ENCODE data around the gene GUCY2D. TPM values are rescaled to one million over a fixed set of nuclear protein-coding genes. Genes with fewer than 3 reads are reported as not detected.

The GUCY2D gene
- polyA plus RNA-seq, 1 donor from 2014 or later = 0.07 TPM

DNA sequence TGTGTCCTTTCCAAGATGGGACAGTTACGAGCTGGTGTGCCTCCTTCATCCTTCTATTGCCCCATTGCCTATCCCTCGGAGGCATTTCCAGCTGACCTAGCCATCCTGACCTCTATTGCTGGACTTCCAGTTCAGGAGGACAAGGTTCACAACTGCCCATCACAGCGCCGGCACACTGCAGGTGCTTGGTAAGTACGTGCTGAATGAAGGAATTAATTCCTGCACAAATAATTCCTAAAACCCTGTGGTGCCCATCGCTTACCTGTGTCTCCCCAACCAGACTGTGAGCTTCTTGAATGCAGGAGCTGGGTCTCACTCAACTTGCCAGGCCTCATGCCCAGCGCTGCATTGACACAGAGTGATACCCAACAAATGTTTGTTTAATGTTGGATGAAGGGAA, 49.4 kb downstream of the GUCY2D start:
- no peak for TF ChIP-seq TAF1 (IDR thresholded peaks at IDR 0.05; ENCODE audit: low read depth)
- TF ChIP-seq, protein P1, sequence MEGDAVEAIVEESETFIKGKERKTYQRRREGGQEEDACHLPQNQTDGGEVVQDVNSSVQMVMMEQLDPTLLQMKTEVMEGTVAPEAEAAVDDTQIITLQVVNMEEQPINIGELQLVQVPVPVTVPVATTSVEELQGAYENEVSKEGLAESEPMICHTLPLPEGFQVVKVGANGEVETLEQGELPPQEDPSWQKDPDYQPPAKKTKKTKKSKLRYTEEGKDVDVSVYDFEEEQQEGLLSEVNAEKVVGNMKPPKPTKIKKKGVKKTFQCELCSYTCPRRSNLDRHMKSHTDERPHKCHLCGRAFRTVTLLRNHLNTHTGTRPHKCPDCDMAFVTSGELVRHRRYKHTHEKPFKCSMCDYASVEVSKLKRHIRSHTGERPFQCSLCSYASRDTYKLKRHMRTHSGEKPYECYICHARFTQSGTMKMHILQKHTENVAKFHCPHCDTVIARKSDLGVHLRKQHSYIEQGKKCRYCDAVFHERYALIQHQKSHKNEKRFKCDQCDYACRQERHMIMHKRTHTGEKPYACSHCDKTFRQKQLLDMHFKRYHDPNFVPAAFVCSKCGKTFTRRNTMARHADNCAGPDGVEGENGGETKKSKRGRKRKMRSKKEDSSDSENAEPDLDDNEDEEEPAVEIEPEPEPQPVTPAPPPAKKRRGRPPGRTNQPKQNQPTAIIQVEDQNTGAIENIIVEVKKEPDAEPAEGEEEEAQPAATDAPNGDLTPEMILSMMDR (IDR thresholded peaks at IDR 0.05; ENCODE audit: poor library complexity, severe bottlenecking) = no peak
- no peak for TF ChIP-seq EZH2 (IDR thresholded peaks at IDR 0.05; ENCODE audit: borderline replicate concordance, insufficient read depth, low read length, poor library complexity, severe bottlenecking)
- TF ChIP-seq SMC3 (conservative IDR thresholded peaks at IDR 0.05; ENCODE audit: poor library complexity) = no peak
- TF ChIP-seq EP300 (conservative IDR thresholded peaks at IDR 0.05; ENCODE audit: poor library complexity, severe bottlenecking) = no peak
- TF ChIP-seq POLR2AphosphoS5 (IDR thresholded peaks at IDR 0.05) = no peak
- TF ChIP-seq RAD21 (conservative IDR thresholded peaks at IDR 0.05) = no peak
- TF ChIP-seq, protein P2, sequence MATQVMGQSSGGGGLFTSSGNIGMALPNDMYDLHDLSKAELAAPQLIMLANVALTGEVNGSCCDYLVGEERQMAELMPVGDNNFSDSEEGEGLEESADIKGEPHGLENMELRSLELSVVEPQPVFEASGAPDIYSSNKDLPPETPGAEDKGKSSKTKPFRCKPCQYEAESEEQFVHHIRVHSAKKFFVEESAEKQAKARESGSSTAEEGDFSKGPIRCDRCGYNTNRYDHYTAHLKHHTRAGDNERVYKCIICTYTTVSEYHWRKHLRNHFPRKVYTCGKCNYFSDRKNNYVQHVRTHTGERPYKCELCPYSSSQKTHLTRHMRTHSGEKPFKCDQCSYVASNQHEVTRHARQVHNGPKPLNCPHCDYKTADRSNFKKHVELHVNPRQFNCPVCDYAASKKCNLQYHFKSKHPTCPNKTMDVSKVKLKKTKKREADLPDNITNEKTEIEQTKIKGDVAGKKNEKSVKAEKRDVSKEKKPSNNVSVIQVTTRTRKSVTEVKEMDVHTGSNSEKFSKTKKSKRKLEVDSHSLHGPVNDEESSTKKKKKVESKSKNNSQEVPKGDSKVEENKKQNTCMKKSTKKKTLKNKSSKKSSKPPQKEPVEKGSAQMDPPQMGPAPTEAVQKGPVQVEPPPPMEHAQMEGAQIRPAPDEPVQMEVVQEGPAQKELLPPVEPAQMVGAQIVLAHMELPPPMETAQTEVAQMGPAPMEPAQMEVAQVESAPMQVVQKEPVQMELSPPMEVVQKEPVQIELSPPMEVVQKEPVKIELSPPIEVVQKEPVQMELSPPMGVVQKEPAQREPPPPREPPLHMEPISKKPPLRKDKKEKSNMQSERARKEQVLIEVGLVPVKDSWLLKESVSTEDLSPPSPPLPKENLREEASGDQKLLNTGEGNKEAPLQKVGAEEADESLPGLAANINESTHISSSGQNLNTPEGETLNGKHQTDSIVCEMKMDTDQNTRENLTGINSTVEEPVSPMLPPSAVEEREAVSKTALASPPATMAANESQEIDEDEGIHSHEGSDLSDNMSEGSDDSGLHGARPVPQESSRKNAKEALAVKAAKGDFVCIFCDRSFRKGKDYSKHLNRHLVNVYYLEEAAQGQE (IDR thresholded peaks at IDR 0.05; ENCODE audit: borderline replicate concordance) = no peak
- no peak for TF ChIP-seq MXI1 (conservative IDR thresholded peaks at IDR 0.05; ENCODE audit: poor library complexity, severe bottlenecking)
- no peak overlapping the region for H3K9ac ChIP-seq (ENCODE audit: low read length)
- H3K79me2 ChIP-seq (replicated peaks; ENCODE audit: insufficient read depth, low read length) = no peaks in the 10 kb centered on the region
- H2AFZ ChIP-seq (ENCODE audit: low read depth, low read length) = no peak overlapping the region
- no peak overlapping the region for H3K27ac ChIP-seq (ENCODE audit: low read length)
- no peak overlapping the region for H3K4me2 ChIP-seq (ENCODE audit: low read length)
- no peaks in the 10 kb centered on the region for H3F3A ChIP-seq (ENCODE audit: insufficient read depth, low read length, poor library complexity, severe bottlenecking)
- H3K4me3 ChIP-seq (ENCODE audit: low read length) = no peak overlapping the region
- H3K9me3 ChIP-seq (ENCODE audit: low read length) = no peaks in the 10 kb centered on the region
- no peaks in the 10 kb centered on the region for H3K36me3 ChIP-seq (ENCODE audit: insufficient read depth, low read length)
- H3K27me3 ChIP-seq (ENCODE audit: insufficient read depth, low read depth, low read length) = no peaks in the 10 kb centered on the region
- H3K9me2 ChIP-seq (ENCODE audit: insufficient read depth, low read length) = no peaks in the 10 kb centered on the region
- H4K20me1 ChIP-seq (ENCODE audit: insufficient read depth) = no peaks in the 10 kb centered on the region

DNA sequence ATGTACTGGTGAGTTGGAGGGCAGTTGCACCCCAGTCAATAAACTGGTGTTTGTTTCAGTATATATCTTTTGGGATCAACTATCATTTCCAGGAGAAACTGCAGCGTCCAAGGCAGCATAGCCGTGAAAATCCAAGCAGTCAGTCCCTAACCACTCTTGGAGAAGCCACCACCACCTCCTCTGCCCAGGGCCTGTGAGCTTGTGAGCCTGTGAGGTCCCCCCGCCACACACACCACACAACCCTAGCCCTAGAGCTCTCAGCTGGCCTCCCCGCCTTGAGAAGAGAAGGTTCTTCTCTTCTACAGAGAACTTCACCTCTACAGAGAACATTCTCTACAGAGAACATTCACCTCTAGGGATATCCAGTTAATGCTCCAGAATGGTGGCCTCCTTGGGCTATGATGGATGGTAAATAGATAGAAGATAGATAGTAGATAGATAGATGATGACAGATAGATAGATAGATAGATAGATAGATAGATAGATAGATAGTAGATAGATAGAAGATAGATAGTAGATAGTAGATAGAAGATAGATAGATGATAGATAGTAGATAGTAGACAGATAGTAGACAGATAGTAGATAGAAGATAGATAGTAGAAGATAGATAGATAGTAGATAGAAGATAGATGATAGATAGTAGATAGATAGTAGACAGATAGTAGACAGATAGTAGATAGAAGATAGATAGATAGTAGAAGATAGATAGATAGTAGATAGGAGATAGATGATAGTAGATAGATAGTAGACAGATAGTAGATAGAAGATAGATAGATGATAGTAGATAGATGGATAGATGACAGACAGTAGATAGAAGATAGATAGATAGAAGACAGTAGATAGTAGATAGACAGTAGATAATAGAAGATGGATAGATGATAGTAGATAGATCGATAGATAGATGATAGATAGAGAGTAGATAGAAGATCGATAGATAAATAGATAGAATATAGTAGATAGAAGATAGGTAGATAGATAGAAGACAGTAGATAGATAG, 50.1 kb downstream of the GUCY2D start:
- H3K27ac ChIP-seq (ENCODE audit: low read length) = no peak overlapping the region
- no peaks in the 10 kb centered on the region for H3F3A ChIP-seq (ENCODE audit: insufficient read depth, low read length, poor library complexity, severe bottlenecking)
- no peaks in the 10 kb centered on the region for H3K36me3 ChIP-seq (ENCODE audit: insufficient read depth, low read length)
- H3K9ac ChIP-seq (ENCODE audit: low read length) = no peak overlapping the region
- H3K9me3 ChIP-seq (ENCODE audit: low read length) = no peaks in the 10 kb centered on the region
- TF ChIP-seq POLR2AphosphoS5 (IDR thresholded peaks at IDR 0.05) (no peak), EZH2 (IDR thresholded peaks at IDR 0.05; ENCODE audit: borderline replicate concordance, insufficient read depth, low read length, poor library complexity, severe bottlenecking) (no peak), RAD21 (conservative IDR thresholded peaks at IDR 0.05) (no peak), MXI1 (conservative IDR thresholded peaks at IDR 0.05; ENCODE audit: poor library complexity, severe bottlenecking) (no peak), SMC3 (conservative IDR thresholded peaks at IDR 0.05; ENCODE audit: poor library complexity) (no peak), TAF1 (IDR thresholded peaks at IDR 0.05; ENCODE audit: low read depth) (no peak), EP300 (conservative IDR thresholded peaks at IDR 0.05; ENCODE audit: poor library complexity, severe bottlenecking) (no peak)
- TF ChIP-seq, protein P1 (IDR thresholded peaks at IDR 0.05; ENCODE audit: poor library complexity, severe bottlenecking) = no peak
- TF ChIP-seq, protein P2 (IDR thresholded peaks at IDR 0.05; ENCODE audit: borderline replicate concordance) = no peak
- no peaks in the 10 kb centered on the region for H4K20me1 ChIP-seq (ENCODE audit: insufficient read depth)
- H3K79me2 ChIP-seq (replicated peaks; ENCODE audit: insufficient read depth, low read length) = no peaks in the 10 kb centered on the region
- H3K9me2 ChIP-seq (ENCODE audit: insufficient read depth, low read length) = no peaks in the 10 kb centered on the region
- H3K27me3 ChIP-seq (ENCODE audit: insufficient read depth, low read depth, low read length) = no peaks in the 10 kb centered on the region
- H3K4me3 ChIP-seq (ENCODE audit: low read length) = no peak overlapping the region
- H2AFZ ChIP-seq (ENCODE audit: low read depth, low read length) = no peak overlapping the region
- H3K4me2 ChIP-seq (ENCODE audit: low read length) = no peak overlapping the region

Measured in neural cell (in vitro differentiated cells).